Astrocyte (in vitro differentiated cells and primary cell): ENCODE data around the gene MZT2A. TPM values are rescaled to one million over a fixed set of nuclear protein-coding genes. Genes with fewer than 3 reads are reported as not detected.
"Not testable (repeated sequence)": the region's sequence is repeated elsewhere in the genome, so short reads cannot be mapped to it uniquely, and the experiment has no call there.

ENCODE experiments used
- DNase-seq: peaks from one replicate; pipeline ENCODE4 v3.0.0-alpha.2; 2010; ENCODE audit warnings: low read depth
- FAIRE-seq: peaks from 2 replicates; lab custom pipeline; 2011; peaks lifted over from hg19 to GRCh38; lab: Jason Lieb, UNC
- H2AFZ ChIP-seq: 2 replicates; pipeline ENCODE4 v1.6.0; 2012; ENCODE audit warnings: low read depth, low read length, inconsistent platforms
- H3K27ac ChIP-seq: 2 replicates; pipeline ENCODE4 v1.5.1; 2011; ENCODE audit warnings: low read depth, low read length, inconsistent platforms
- H3K27me3 ChIP-seq: 2 replicates; pipeline ENCODE4 v1.6.0; 2011; ENCODE audit warnings: low read length, inconsistent platforms; ENCODE audit not compliant: insufficient read depth
- H3K36me3 ChIP-seq: 2 replicates; pipeline ENCODE4 v1.5.1; 2011; ENCODE audit warnings: low read length, inconsistent platforms; ENCODE audit not compliant: insufficient read depth
- H3K4me1 ChIP-seq: 2 replicates; pipeline ENCODE4 v1.5.1; 2011; ENCODE audit warnings: low read length, inconsistent platforms; ENCODE audit not compliant: insufficient read depth
- H3K4me2 ChIP-seq: 2 replicates; pipeline ENCODE4 v1.6.0; 2012; ENCODE audit warnings: low read length, inconsistent platforms
- H3K4me3 ChIP-seq: 2 replicates; pipeline ENCODE4 v1.5.1; 2011; ENCODE audit warnings: low read depth, mild to moderate bottlenecking, low read length, inconsistent platforms; ENCODE audit not compliant: insufficient read depth
- H3K79me2 ChIP-seq: 2 replicates; pipeline ENCODE4 v1.6.0; 2012; ENCODE audit warnings: mild to moderate bottlenecking, low read length, inconsistent platforms; ENCODE audit not compliant: insufficient read depth
- H3K9ac ChIP-seq: 2 replicates; pipeline ENCODE4 v1.6.0; 2012; ENCODE audit warnings: mild to moderate bottlenecking, low read length, inconsistent platforms
- H3K9me3 ChIP-seq: 2 replicates; pipeline ENCODE4 v1.5.1; 2012; ENCODE audit warnings: low read depth, mild to moderate bottlenecking, low read length, inconsistent platforms; ENCODE audit not compliant: insufficient read depth
- H4K20me1 ChIP-seq: 2 replicates; pipeline ENCODE4 v1.6.0; 2012; ENCODE audit warnings: low read length, inconsistent platforms; ENCODE audit not compliant: insufficient read depth
- H3K27ac Mint-ChIP-seq: one replicate; pipeline ENCODE4 v1.8.0; 2021; ENCODE audit warnings: mild to moderate bottlenecking, mixed read lengths; ENCODE audit not compliant: unreplicated experiment
- H3K27me3 Mint-ChIP-seq: one replicate; pipeline ENCODE4 v1.8.0; 2021; ENCODE audit warnings: low read depth, mixed read lengths; ENCODE audit not compliant: unreplicated experiment
- H3K36me3 Mint-ChIP-seq: one replicate; pipeline ENCODE4 v1.8.0; 2021; ENCODE audit warnings: low read depth, mixed read lengths; ENCODE audit not compliant: unreplicated experiment
- H3K4me1 Mint-ChIP-seq: one replicate; pipeline ENCODE4 v1.8.0; 2021; ENCODE audit warnings: low read depth, mixed read lengths; ENCODE audit not compliant: unreplicated experiment
- H3K4me3 Mint-ChIP-seq: one replicate; pipeline ENCODE4 v1.8.0; 2021; ENCODE audit warnings: mild to moderate bottlenecking, moderate library complexity, mixed read lengths; ENCODE audit not compliant: unreplicated experiment
- H3K9me3 Mint-ChIP-seq: one replicate; pipeline ENCODE4 v1.8.0; 2021; ENCODE audit warnings: mild to moderate bottlenecking, mixed read lengths; ENCODE audit not compliant: unreplicated experiment
- CTCF ChIP-seq: IDR thresholded peaks from 2 replicates; pipeline ENCODE4 v1.5.1; 2011; ENCODE audit warnings: low read depth, mild to moderate bottlenecking, inconsistent platforms, low read length, moderate library complexity; ENCODE audit not compliant: insufficient read depth
- EZH2 ChIP-seq: IDR thresholded peaks from 2 replicates; pipeline ENCODE4 v1.6.1; 2012; ENCODE audit warnings: mild to moderate bottlenecking, low read length, inconsistent platforms; ENCODE audit not compliant: insufficient read depth
- total RNA-seq: library from RNA; stranded (reverse); gene quantifications from 2 replicates; pipeline ENCODE4 v1.2.1, GENCODE V29; 2021

Gene MZT2A
- total RNA-seq, 1 donor from 2014 or later, result 105 TPM

GRCh38 chr2:131488306-131489205 is 3.6 kb downstream of the MZT2A start:
- Histone ChIP-seq H3K27ac (no peak overlapping the region), H3K4me3 (no peak overlapping the region), H3K27me3 (no peaks in the 10 kb centered on the region), H3K9ac (no peak overlapping the region), H3K36me3 (no peaks in the 10 kb centered on the region), H2AFZ (no peak overlapping the region), H3K79me2 (peaks cover 41% of the 10 kb centered on the region), H3K9me3 (no peaks in the 10 kb centered on the region), H3K4me1 (peaks cover 12% of the 10 kb centered on the region), H3K4me2 (no peak overlapping the region), H4K20me1 (no peaks in the 10 kb centered on the region)
- no peaks in the 10 kb centered on the region for H3K27me3 Mint-ChIP-seq
- peaks cover 4% of the 10 kb centered on the region for H3K4me1 Mint-ChIP-seq
- FAIRE-seq (no peak), DNase-seq (no peak)
- peaks cover 8% of the 10 kb centered on the region for H3K36me3 Mint-ChIP-seq
- H3K9me3 Mint-ChIP-seq, result no peaks in the 10 kb centered on the region
- peak overlapping the region; percentile 3 for H3K27ac Mint-ChIP-seq
- H3K4me3 Mint-ChIP-seq, result no peak overlapping the region
- TF ChIP-seq EZH2, result no peak
- TF ChIP-seq CTCF, result no peak

GRCh38 chr2:131486201-131486902 is 5.8 kb downstream of the MZT2A start:
- H3K4me3 ChIP-seq, H3K36me3 ChIP-seq, H2AFZ ChIP-seq, H3K4me2 ChIP-seq, H4K20me1 ChIP-seq, H3K27me3 ChIP-seq, H3K9me3 Mint-ChIP-seq, DNase-seq, H3K27me3 Mint-ChIP-seq, H3K4me3 Mint-ChIP-seq, H3K4me1 Mint-ChIP-seq, FAIRE-seq, H3K27ac Mint-ChIP-seq, H3K9ac ChIP-seq, H3K27ac ChIP-seq, H3K9me3 ChIP-seq: not testable (repeated sequence)
- H3K4me1 ChIP-seq, result peaks cover 11% of the 10 kb centered on the region
- H3K36me3 Mint-ChIP-seq, result peaks cover 11% of the 10 kb centered on the region
- peaks cover 29% of the 10 kb centered on the region for H3K79me2 ChIP-seq

GRCh38 chr2:131484906-131485460 is 7.2 kb downstream of the MZT2A start:
- not testable (repeated sequence) for H3K27ac ChIP-seq, H3K27ac Mint-ChIP-seq, H2AFZ ChIP-seq, H3K4me3 ChIP-seq, H3K4me3 Mint-ChIP-seq, DNase-seq, H3K27me3 ChIP-seq, H3K36me3 ChIP-seq, H3K4me1 Mint-ChIP-seq, H3K4me1 ChIP-seq, H3K9me3 ChIP-seq, H4K20me1 ChIP-seq, FAIRE-seq, H3K4me2 ChIP-seq, H3K9ac ChIP-seq, H3K27me3 Mint-ChIP-seq, H3K9me3 Mint-ChIP-seq
- peaks cover 11% of the 10 kb centered on the region for H3K36me3 Mint-ChIP-seq
- H3K79me2 ChIP-seq, result peaks cover 17% of the 10 kb centered on the region

- H3K9me3 ChIP-seq, H3K36me3 ChIP-seq, H3K4me1 Mint-ChIP-seq, H3K27me3 ChIP-seq, H3K4me2 ChIP-seq, H3K4me3 Mint-ChIP-seq, DNase-seq, H3K4me1 ChIP-seq, H3K9ac ChIP-seq, H4K20me1 ChIP-seq, H3K4me3 ChIP-seq, H3K9me3 Mint-ChIP-seq, H3K27ac ChIP-seq, H3K27ac Mint-ChIP-seq, H2AFZ ChIP-seq, FAIRE-seq, H3K27me3 Mint-ChIP-seq: not testable (repeated sequence)
- H3K36me3 Mint-ChIP-seq, result peaks cover 11% of the 10 kb centered on the region
- peaks cover 12% of the 10 kb centered on the region for H3K79me2 ChIP-seq
Measured at GRCh38 chr2:131483981-131484820, 8.0 kb downstream of the MZT2A start.
